GM12875 (cell line): ENCODE data around the gene ZNF385D.

Experiments used
- H3K4me3 ChIP-seq: one replicate; pipeline ENCODE4 v1.5.1; 2011; ENCODE audit warnings: low read depth, low read length, control low read depth
- CTCF ChIP-seq: IDR thresholded peaks from 2 replicates; pipeline ENCODE4 v1.5.1; 2011; ENCODE audit warnings: low read depth, mild to moderate bottlenecking, control low read depth, inconsistent platforms, low read length, moderate library complexity, borderline replicate concordance; ENCODE audit not compliant: insufficient read depth

The ZNF385D gene

GRCh38 chr3:21531909-21532308 is 219.1 kb downstream of the ZNF385D start:
- no peak overlapping the region for H3K4me3 ChIP-seq
- TF ChIP-seq CTCF, result no peak

- no peak for TF ChIP-seq CTCF
- no peak overlapping the region for H3K4me3 ChIP-seq
Measured at GRCh38 chr3:21528291-21528995, 222.6 kb downstream of the ZNF385D start.

- H3K4me3 ChIP-seq, result no peak overlapping the region
- no peak for TF ChIP-seq CTCF
Measured at GRCh38 chr3:21526461-21526860, 224.5 kb downstream of the ZNF385D start.

- H3K4me3 ChIP-seq, result no peak overlapping the region
- no peak for TF ChIP-seq CTCF
Measured at GRCh38 chr3:21524133-21524532, 226.9 kb downstream of the ZNF385D start.

GRCh38 chr3:21520106-21520963 is 230.7 kb downstream of the ZNF385D start:
- no peak overlapping the region for H3K4me3 ChIP-seq
- no peak for TF ChIP-seq CTCF

- no peak overlapping the region for H3K4me3 ChIP-seq
- TF ChIP-seq CTCF, result no peak
Measured at GRCh38 chr3:21517184-21517583, 233.8 kb downstream of the ZNF385D start.
